ENCODE measurements around the gene LAMA2.

DNA sequence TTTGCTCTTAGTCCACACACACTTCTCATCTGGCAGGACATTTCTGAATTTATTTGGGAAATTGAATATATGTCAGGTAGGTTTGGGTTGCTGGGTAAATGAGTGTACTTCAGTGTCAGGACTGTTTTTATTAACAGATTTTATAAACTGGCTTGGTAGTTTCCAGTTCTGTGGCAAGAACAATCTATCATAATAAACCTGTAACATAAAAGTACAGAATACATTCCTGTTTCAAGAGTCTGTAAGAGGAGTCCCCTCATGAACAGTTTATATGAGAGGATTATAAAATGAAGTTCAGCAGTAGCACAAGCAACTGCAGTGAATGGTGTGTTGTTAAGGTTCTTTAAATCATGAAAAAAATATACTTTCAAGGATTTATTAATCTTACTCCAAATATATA is 81.8 kb downstream of the LAMA2 start:
- TF ChIP-seq CTCF (IDR thresholded peaks at IDR 0.05; ENCODE audit: poor library complexity, severe bottlenecking), result no peak
- no peak for TF ChIP-seq SMC3 (conservative IDR thresholded peaks at IDR 0.05; ENCODE audit: poor library complexity)
- TF ChIP-seq EP300 (conservative IDR thresholded peaks at IDR 0.05; ENCODE audit: poor library complexity, severe bottlenecking), result no peak
- no peak for TF ChIP-seq EZH2 (IDR thresholded peaks at IDR 0.05; ENCODE audit: borderline replicate concordance, insufficient read depth, low read length, poor library complexity, severe bottlenecking)
- TF ChIP-seq TAF1 (IDR thresholded peaks at IDR 0.05; ENCODE audit: low read depth), result no peak
- no peak for TF ChIP-seq MXI1 (conservative IDR thresholded peaks at IDR 0.05; ENCODE audit: poor library complexity, severe bottlenecking)
- TF ChIP-seq, protein P1, sequence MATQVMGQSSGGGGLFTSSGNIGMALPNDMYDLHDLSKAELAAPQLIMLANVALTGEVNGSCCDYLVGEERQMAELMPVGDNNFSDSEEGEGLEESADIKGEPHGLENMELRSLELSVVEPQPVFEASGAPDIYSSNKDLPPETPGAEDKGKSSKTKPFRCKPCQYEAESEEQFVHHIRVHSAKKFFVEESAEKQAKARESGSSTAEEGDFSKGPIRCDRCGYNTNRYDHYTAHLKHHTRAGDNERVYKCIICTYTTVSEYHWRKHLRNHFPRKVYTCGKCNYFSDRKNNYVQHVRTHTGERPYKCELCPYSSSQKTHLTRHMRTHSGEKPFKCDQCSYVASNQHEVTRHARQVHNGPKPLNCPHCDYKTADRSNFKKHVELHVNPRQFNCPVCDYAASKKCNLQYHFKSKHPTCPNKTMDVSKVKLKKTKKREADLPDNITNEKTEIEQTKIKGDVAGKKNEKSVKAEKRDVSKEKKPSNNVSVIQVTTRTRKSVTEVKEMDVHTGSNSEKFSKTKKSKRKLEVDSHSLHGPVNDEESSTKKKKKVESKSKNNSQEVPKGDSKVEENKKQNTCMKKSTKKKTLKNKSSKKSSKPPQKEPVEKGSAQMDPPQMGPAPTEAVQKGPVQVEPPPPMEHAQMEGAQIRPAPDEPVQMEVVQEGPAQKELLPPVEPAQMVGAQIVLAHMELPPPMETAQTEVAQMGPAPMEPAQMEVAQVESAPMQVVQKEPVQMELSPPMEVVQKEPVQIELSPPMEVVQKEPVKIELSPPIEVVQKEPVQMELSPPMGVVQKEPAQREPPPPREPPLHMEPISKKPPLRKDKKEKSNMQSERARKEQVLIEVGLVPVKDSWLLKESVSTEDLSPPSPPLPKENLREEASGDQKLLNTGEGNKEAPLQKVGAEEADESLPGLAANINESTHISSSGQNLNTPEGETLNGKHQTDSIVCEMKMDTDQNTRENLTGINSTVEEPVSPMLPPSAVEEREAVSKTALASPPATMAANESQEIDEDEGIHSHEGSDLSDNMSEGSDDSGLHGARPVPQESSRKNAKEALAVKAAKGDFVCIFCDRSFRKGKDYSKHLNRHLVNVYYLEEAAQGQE (IDR thresholded peaks at IDR 0.05; ENCODE audit: borderline replicate concordance), result no peak
